CD8-positive, alpha-beta memory T cell (primary cell): ENCODE results near the gene TNFSF12. TPM values are rescaled to one million over a fixed set of nuclear protein-coding genes. Genes with fewer than 3 reads are reported as not detected.

Experiments
- CTCF ChIA-PET: fragments of 350-600 bp; sonication (Branson Sonifier 250); formaldehyde crosslinking; loops from one replicate; lab custom pipeline; 2021; ENCODE audit warnings: antibody characterized with exemption; lab: Charles Lee
- POLR2A ChIA-PET: fragments of 350-600 bp; sonication (Branson Sonifier 250); formaldehyde crosslinking; loops from one replicate; lab custom pipeline; 2021; ENCODE audit warnings: antibody characterized with exemption; lab: Charles Lee
- DNase-seq, 5 donors: peaks; one replicate each; pipeline versions ENCODE4 v3.0.0 to v3.0.0-alpha.2; 2020 to 2022; ENCODE audit warnings: mixed read lengths in 1 of 5
- H3K27ac ChIP-seq: one replicate; pipeline ENCODE4 v1.7.0; 2013; ENCODE audit warnings: low read depth, mild to moderate bottlenecking, low read length, moderate library complexity
- H3K27me3 ChIP-seq: 2 replicates; pipeline ENCODE4 v1.7.0; 2013; ENCODE audit warnings: low read length, mild to moderate bottlenecking; ENCODE audit not compliant: insufficient read depth, poor library complexity, severe bottlenecking
- H3K36me3 ChIP-seq: 2 replicates; pipeline ENCODE4 v1.7.0; 2013; ENCODE audit warnings: mild to moderate bottlenecking, low read length, moderate library complexity; ENCODE audit not compliant: insufficient read depth
- H3K4me1 ChIP-seq: 2 replicates; pipeline ENCODE4 v1.7.0; 2013; ENCODE audit warnings: mild to moderate bottlenecking, low read length, moderate library complexity; ENCODE audit not compliant: insufficient read depth
- H3K4me3 ChIP-seq: 2 replicates; pipeline ENCODE4 v1.7.0; 2013; ENCODE audit warnings: mild to moderate bottlenecking, low read length
- H3K9me3 ChIP-seq: 2 replicates; pipeline ENCODE4 v1.7.0; 2013; ENCODE audit warnings: mild to moderate bottlenecking, low read length
- H3K27ac Mint-ChIP-seq, 8 donors: one replicate each; pipeline ENCODE4 v1.8.0; 2020 to 2021; ENCODE audit warnings: mixed read lengths in 8 of 8, mild to moderate bottlenecking in 6 of 8, inconsistent platforms in 3 of 8, moderate library complexity in 3 of 8
- H3K27me3 Mint-ChIP-seq, 2 donors: one replicate each; pipeline ENCODE4 v1.8.0; 2020 to 2021; ENCODE audit warnings: mixed read lengths in 2 of 2, mild to moderate bottlenecking in 1 of 2, moderate library complexity in 1 of 2
- H3K36me3 Mint-ChIP-seq, 3 donors: one replicate each; pipeline ENCODE4 v1.8.0; 2020 to 2021; ENCODE audit warnings: mixed read lengths in 3 of 3, inconsistent platforms in 1 of 3, mild to moderate bottlenecking in 1 of 3
- H3K4me1 Mint-ChIP-seq, 3 donors: one replicate each; pipeline ENCODE4 v1.8.0; 2020 to 2021; ENCODE audit warnings: mixed read lengths in 3 of 3, inconsistent platforms in 1 of 3, mild to moderate bottlenecking in 1 of 3
- H3K4me3 Mint-ChIP-seq, 7 donors: one replicate each; pipeline ENCODE4 v1.8.0; 2020 to 2021; ENCODE audit warnings: mixed read lengths in 7 of 7, mild to moderate bottlenecking in 6 of 7, moderate library complexity in 4 of 7, inconsistent platforms in 2 of 7
- H3K9me3 Mint-ChIP-seq, 5 donors: one replicate each; pipeline ENCODE4 v1.8.0; 2020 to 2022; ENCODE audit warnings: mixed read lengths in 5 of 5, mild to moderate bottlenecking in 3 of 5, moderate library complexity in 2 of 5, inconsistent platforms in 1 of 5
- polyA plus RNA-seq: library from polyadenylated mRNA; unstranded; fragments of 300-500 nt; fragmentation: Illumina TruSeq; gene quantifications from one replicate; pipeline ENCODE4 v1.2.3, GENCODE V29; 2021
- total RNA-seq, 2 experiments: library from RNA; stranded (reverse); gene quantifications; one replicate each; pipeline ENCODE4 v1.2.3, GENCODE V29; 2021

TNFSF12 gene
- total and polyA plus RNA-seq, 3 experiments from 2014 or later: 18.6 to 60.8 (median 22.5) TPM

DNA sequence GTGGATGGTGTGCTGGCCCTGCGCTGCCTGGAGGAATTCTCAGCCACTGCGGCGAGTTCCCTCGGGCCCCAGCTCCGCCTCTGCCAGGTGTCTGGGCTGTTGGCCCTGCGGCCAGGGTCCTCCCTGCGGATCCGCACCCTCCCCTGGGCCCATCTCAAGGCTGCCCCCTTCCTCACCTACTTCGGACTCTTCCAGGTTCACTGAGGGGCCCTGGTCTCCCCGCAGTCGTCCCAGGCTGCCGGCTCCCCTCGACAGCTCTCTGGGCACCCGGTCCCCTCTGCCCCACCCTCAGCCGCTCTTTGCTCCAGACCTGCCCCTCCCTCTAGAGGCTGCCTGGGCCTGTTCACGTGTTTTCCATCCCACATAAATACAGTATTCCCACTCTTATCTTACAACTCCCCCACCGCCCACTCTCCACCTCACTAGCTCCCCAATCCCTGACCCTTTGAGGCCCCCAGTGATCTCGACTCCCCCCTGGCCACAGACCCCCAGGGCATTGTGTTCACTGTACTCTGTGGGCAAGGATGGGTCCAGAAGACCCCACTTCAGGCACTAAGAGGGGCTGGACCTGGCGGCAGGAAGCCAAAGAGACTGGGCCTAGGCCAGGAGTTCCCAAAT, 8.4 kb downstream of the TNFSF12 start:
- Mint-ChIP-seq H3K27me3 (peaks cover 0 to 4% of the 10 kb centered on the region in 2 donors), H3K9me3 (peaks cover 0 to 2% (median 0%) of the 10 kb centered on the region in 5 donors), H3K36me3 (peaks cover 0 to 26% (median 2%) of the 10 kb centered on the region in 3 donors), H3K4me1 (peaks cover 37 to 42% (median 42%) of the 10 kb centered on the region in 3 donors), H3K27ac (peak overlapping the region in 1 of 8 donors; percentile 42), H3K4me3 (no peak overlapping the region)
- ChIA-PET CTCF (interaction anchor here (1.6 to 2.6 kb wide), 3 partner anchors 34 to 201 kb away, joined by 6 to 10 read pairs (median 9); partner anchors contain the start of gene TMEM95), POLR2A (no interaction called here)
- Histone ChIP-seq H3K4me1 (peaks cover 51% of the 10 kb centered on the region), H3K9me3 (no peaks in the 10 kb centered on the region), H3K27ac (no peak overlapping the region), H3K4me3 (no peak overlapping the region), H3K36me3 (no peaks in the 10 kb centered on the region), H3K27me3 (no peaks in the 10 kb centered on the region)
- no peak for DNase-seq

- Histone ChIP-seq H3K27ac (no peak overlapping the region), H3K4me1 (peaks cover 51% of the 10 kb centered on the region), H3K4me3 (no peak overlapping the region), H3K9me3 (no peaks in the 10 kb centered on the region), H3K27me3 (no peaks in the 10 kb centered on the region), H3K36me3 (no peaks in the 10 kb centered on the region)
- Mint-ChIP-seq H3K9me3 (peaks cover 0 to 2% (median 0%) of the 10 kb centered on the region in 5 donors), H3K27me3 (peaks cover 0 to 4% of the 10 kb centered on the region in 2 donors), H3K36me3 (peaks cover 0 to 30% (median 3%) of the 10 kb centered on the region in 3 donors), H3K4me1 (peaks cover 37 to 42% (median 42%) of the 10 kb centered on the region in 3 donors), H3K27ac (peak overlapping the region in 4 of 8 donors; percentile 42 to 66 (median 50)), H3K4me3 (no peak overlapping the region)
- CTCF ChIA-PET: interaction anchor here (1.6 to 2.6 kb wide), 4 partner anchors 31 to 202 kb away, joined by 6 to 10 read pairs (median 8); partner anchors contain the start of genes SOX15 and TMEM95
- POLR2A ChIA-PET: no interaction called here
- no peak for DNase-seq
Observed at GRCh38 chr17:7557775-7558543, 9.1 kb downstream of the TNFSF12 start.

DNA sequence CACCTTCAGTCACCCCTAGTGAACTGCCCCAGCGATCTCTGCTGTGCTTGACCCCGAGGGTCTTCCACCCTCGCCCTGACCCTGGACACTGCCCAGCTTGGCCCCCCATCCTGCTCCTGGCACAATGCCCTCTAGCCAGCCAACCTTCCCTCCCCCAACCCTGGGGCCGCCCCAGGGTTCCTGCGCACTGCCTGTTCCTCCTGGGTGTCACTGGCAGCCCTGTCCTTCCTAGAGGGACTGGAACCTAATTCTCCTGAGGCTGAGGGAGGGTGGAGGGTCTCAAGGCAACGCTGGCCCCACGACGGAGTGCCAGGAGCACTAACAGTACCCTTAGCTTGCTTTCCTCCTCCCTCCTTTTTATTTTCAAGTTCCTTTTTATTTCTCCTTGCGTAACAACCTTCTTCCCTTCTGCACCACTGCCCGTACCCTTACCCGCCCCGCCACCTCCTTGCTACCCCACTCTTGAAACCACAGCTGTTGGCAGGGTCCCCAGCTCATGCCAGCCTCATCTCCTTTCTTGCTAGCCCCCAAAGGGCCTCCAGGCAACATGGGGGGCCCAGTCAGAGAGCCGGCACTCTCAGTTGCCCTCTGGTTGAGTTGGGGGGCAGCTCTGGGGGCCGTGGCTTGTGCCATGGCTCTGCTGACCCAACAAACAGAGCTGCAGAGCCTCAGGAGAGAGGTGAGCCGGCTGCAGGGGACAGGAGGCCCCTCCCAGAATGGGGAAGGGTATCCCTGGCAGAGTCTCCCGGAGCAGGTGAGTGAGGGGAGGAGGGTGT, 9.9 kb downstream of the TNFSF12 start, which contains the start of gene TNFSF13:
Gene TNFSF13, plus strand, starts transcription at position 207 of the 776 bp plus-strand sequence. Its CDS starts 290 bp downstream, at position 497.
- peaks cover 31 to 38% (median 36%) of the 10 kb centered on the region in 3 donors for H3K4me1 Mint-ChIP-seq
- H3K9me3 Mint-ChIP-seq: peaks cover 0 to 2% (median 0%) of the 10 kb centered on the region in 5 donors
- H3K4me1 ChIP-seq: peaks cover 46% of the 10 kb centered on the region
- peak in 1 of 5 donors; percentile 42 for DNase-seq
- H3K4me3 Mint-ChIP-seq: peak within 1 kb of the TSS in 4 of 7 donors; percentile 16 to 89 (median 56)
- ChIA-PET POLR2A (interaction anchor here (0.5 kb wide), 1 partner anchor 38 kb away, joined by 10 read pairs; no protein-coding TSS in a partner anchor), CTCF (interaction anchor here (1.7 to 3.9 kb wide), 3 partner anchors 31 to 203 kb away, joined by 6 to 37 read pairs (median 9); partner anchors contain the start of genes SOX15 and TMEM95)
- no peaks in the 10 kb centered on the region for H3K9me3 ChIP-seq
- H3K27ac Mint-ChIP-seq: peak within 1 kb of the TSS in 6 of 8 donors; percentile 29 to 93 (median 50)
- H3K27me3 ChIP-seq: no peaks in the 10 kb centered on the region
- H3K36me3 Mint-ChIP-seq: peaks cover 0 to 28% (median 3%) of the 10 kb centered on the region in 3 donors
- H3K27me3 Mint-ChIP-seq: peaks cover 0 to 4% of the 10 kb centered on the region in 2 donors
- H3K4me3 ChIP-seq: no peak within 1 kb of the TSS
- no peak within 1 kb of the TSS for H3K27ac ChIP-seq
- H3K36me3 ChIP-seq: peaks cover 1% of the 10 kb centered on the region

DNA sequence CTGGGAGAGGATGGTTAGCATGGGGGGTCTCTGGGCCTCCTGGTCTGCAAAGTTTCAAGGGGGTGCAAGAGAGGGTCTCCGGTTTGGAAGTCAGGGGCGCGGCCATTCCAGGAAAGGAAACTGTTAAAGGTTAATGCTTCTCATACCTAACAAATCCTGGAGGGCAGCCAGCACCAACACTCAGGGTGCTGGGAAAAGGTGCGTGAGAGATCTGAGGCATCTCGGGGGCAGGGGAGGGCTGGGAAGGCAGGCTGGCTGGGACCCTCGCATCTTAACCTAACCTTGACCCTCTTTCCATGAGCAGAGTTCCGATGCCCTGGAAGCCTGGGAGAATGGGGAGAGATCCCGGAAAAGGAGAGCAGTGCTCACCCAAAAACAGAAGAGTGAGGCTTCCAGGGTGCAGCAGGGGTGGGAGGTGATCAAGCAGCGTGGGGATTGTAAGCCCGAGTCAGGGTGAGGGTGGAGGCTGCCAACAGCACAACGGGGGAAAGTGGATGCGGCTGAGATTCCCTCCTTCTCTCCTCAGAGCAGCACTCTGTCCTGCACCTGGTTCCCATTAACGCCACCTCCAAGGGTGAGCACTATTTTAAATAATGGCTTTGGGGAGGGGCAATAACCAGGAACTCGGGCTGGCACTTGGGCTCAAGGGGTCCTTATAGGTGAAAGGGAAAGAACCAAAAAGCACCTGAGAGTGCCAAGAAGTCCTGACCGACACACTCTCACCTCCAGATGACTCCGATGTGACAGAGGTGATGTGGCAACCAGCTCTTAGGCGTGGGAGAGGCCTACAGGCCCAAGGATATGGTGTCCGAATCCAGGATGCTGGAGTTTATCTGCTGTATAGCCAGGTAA, 10.7 kb downstream of the TNFSF12 start:
- no peak overlapping the region for H3K27ac ChIP-seq
- peaks cover 9% of the 10 kb centered on the region for H3K36me3 ChIP-seq
- ChIA-PET POLR2A (interaction anchor here (0.5 to 2.1 kb wide), 5 partner anchors 38 to 123 kb away, joined by 3 to 10 read pairs (median 6); partner anchors contain the start of genes FGF11 and POLR2A), CTCF (interaction anchor here (1.0 to 3.9 kb wide), 25 partner anchors 10 to 263 kb away, joined by 3 to 75 read pairs (median 9); partner anchors contain the start of genes ACAP1, CHRNB1, MPDU1 and NEURL4)
- Mint-ChIP-seq H3K36me3 (peaks cover 0 to 33% (median 5%) of the 10 kb centered on the region in 3 donors), H3K4me3 (peak overlapping the region in 3 of 7 donors; percentile 38 to 89 (median 73)), H3K27ac (peak overlapping the region in 5 of 8 donors; percentile 29 to 99 (median 93)), H3K27me3 (peaks cover 0 to 4% of the 10 kb centered on the region in 2 donors), H3K4me1 (peaks cover 29 to 41% (median 32%) of the 10 kb centered on the region in 3 donors), H3K9me3 (peaks cover 0 to 2% (median 0%) of the 10 kb centered on the region in 5 donors)
- no peak overlapping the region for H3K4me3 ChIP-seq
- no peaks in the 10 kb centered on the region for H3K27me3 ChIP-seq
- H3K9me3 ChIP-seq: no peaks in the 10 kb centered on the region
- H3K4me1 ChIP-seq: peaks cover 42% of the 10 kb centered on the region
- no peak for DNase-seq

GRCh38 chr17:7560172-7561027, 11.5 kb downstream of the TNFSF12 start:
- Histone ChIP-seq H3K27ac (peak overlapping the region; percentile 94), H3K4me3 (peak overlapping the region; percentile 95), H3K9me3 (no peaks in the 10 kb centered on the region), H3K4me1 (peaks cover 39% of the 10 kb centered on the region), H3K36me3 (peaks cover 16% of the 10 kb centered on the region), H3K27me3 (no peaks in the 10 kb centered on the region)
- peaks cover 26 to 36% (median 29%) of the 10 kb centered on the region in 3 donors for H3K4me1 Mint-ChIP-seq
- H3K9me3 Mint-ChIP-seq: peaks cover 0 to 2% (median 0%) of the 10 kb centered on the region in 5 donors
- H3K36me3 Mint-ChIP-seq: peaks cover 0 to 41% (median 3%) of the 10 kb centered on the region in 3 donors
- peak overlapping the region; percentile 91 to 99 (median 98) for H3K27ac Mint-ChIP-seq
- H3K4me3 Mint-ChIP-seq: peak overlapping the region; percentile 88 to 97 (median 89)
- POLR2A ChIA-PET: interaction anchor here (0.5 to 2.4 kb wide), 19 partner anchors 11 to 632 kb away, joined by 3 to 13 read pairs (median 6); partner anchors contain the start of genes ACAP1, CD68, FGF11 and MPDU1
- DNase-seq: peak in 3 of 5 donors; percentile 33 to 64 (median 49)
- peaks cover 0 to 4% of the 10 kb centered on the region in 2 donors for H3K27me3 Mint-ChIP-seq
- CTCF ChIA-PET: interaction anchor here (0.6 to 3.9 kb wide), 40 partner anchors 10 to 340 kb away, joined by 3 to 75 read pairs (median 6); partner anchors contain the start of genes ACAP1, CHRNB1, FXR2 and GABARAP
